Suprapubic skin (tissue), 4 donors: Measurements from ENCODE around the gene SASH1.

Experiments used
- EP300 ChIP-seq: sonication (generic); formaldehyde crosslinking; IDR thresholded peaks from one replicate; pipeline ENCODE4 v1.6.1; 2017; ENCODE audit warnings: antibody characterized with exemption
- POLR2A ChIP-seq, 2 donors: fragments of 450-650 bp; IDR thresholded peaks; one replicate each; pipeline ENCODE4 v1.6.1; 2017; ENCODE audit warnings: antibody characterized with exemption in 2 of 2, mild to moderate bottlenecking in 2 of 2, moderate library complexity in 2 of 2
- POLR2AphosphoS5 ChIP-seq, 3 donors: sonication (generic); formaldehyde crosslinking; IDR thresholded peaks; one replicate each; pipeline ENCODE4 v1.6.1; 2017; ENCODE audit warnings: antibody characterized with exemption in 3 of 3
- TF ChIP-seq, protein P1 (sequence below), 2 donors: fragments of 200-600 bp in 1 of 2; fragments of 450-650 bp in 1 of 2; sonication (generic) in 1 of 2; IDR thresholded peaks; one replicate each; pipeline ENCODE4 v1.5.1; 2016 to 2019; ENCODE audit warnings: antibody characterized with exemption in 2 of 2, mild to moderate bottlenecking in 1 of 2, moderate library complexity in 1 of 2

DNA sequence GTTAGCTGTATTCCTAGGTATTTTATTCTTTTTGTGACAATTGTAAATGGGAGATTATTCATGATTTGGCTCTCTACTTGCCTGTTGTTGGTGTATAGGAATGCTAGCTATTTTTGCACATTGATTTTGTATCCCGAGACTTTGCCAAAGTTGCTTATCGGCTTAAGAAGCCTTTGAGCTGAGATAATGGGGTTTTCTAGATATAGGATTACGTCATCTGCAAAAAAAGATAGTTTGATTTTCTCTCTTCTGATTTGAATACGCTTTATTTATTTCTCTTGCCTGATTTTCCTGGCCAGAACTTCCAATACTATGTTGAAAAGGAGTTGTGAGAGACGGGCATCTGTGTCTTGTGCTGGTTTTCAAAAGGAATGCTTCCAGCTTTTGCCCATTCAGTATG, 241.0 kb downstream of the SASH1 start:
- TF ChIP-seq POLR2AphosphoS5 (IDR thresholded peaks at IDR 0.05): no peak
- TF ChIP-seq, protein P1, sequence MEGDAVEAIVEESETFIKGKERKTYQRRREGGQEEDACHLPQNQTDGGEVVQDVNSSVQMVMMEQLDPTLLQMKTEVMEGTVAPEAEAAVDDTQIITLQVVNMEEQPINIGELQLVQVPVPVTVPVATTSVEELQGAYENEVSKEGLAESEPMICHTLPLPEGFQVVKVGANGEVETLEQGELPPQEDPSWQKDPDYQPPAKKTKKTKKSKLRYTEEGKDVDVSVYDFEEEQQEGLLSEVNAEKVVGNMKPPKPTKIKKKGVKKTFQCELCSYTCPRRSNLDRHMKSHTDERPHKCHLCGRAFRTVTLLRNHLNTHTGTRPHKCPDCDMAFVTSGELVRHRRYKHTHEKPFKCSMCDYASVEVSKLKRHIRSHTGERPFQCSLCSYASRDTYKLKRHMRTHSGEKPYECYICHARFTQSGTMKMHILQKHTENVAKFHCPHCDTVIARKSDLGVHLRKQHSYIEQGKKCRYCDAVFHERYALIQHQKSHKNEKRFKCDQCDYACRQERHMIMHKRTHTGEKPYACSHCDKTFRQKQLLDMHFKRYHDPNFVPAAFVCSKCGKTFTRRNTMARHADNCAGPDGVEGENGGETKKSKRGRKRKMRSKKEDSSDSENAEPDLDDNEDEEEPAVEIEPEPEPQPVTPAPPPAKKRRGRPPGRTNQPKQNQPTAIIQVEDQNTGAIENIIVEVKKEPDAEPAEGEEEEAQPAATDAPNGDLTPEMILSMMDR (IDR thresholded peaks at IDR 0.05): no peak
- TF ChIP-seq EP300: no peak
- TF ChIP-seq POLR2A (IDR thresholded peaks at IDR 0.05): no peak
